Neural progenitor cell (in vitro differentiated cells): ENCODE data around the gene CDK17. TPM values are rescaled to one million over a fixed set of nuclear protein-coding genes. Genes with fewer than 3 reads are reported as not detected.

Source experiments
- DNase-seq: peaks from one replicate; pipeline ENCODE4 v3.0.0-alpha.2; 2016; ENCODE audit warnings: low spot score
- H2AFZ ChIP-seq: fragments of 200-600 bp; sonication (generic); replicated peaks from 2 replicates; pipeline ENCODE4 v1.6.1; 2016; ENCODE audit warnings: antibody characterized with exemption
- H3F3A ChIP-seq: fragments of 200-600 bp; sonication (generic); 2 replicates; pipeline ENCODE4 v1.6.1; 2016; ENCODE audit warnings: antibody characterized with exemption, low read depth
- H3K27ac ChIP-seq: fragments of 200-600 bp; sonication (generic); 2 replicates; pipeline ENCODE4 v1.5.1; 2016; ENCODE audit warnings: mild to moderate bottlenecking
- H3K27me3 ChIP-seq: fragments of 200-600 bp; sonication (generic); 2 replicates; pipeline ENCODE4 v1.6.1; 2016; ENCODE audit warnings: mild to moderate bottlenecking, moderate library complexity
- H3K36me3 ChIP-seq: fragments of 200-600 bp; sonication (generic); 2 replicates; pipeline ENCODE4 v1.5.1; 2016
- H3K4me1 ChIP-seq: fragments of 200-600 bp; sonication (generic); 2 replicates; pipeline ENCODE4 v1.6.1; 2016; ENCODE audit warnings: mixed run types
- H3K4me2 ChIP-seq: fragments of 200-600 bp; sonication (generic); 2 replicates; pipeline ENCODE4 v1.6.1; 2016
- H3K4me3 ChIP-seq: fragments of 200-600 bp; sonication (generic); 2 replicates; pipeline ENCODE4 v1.5.1; 2016
- H3K79me2 ChIP-seq: fragments of 200-600 bp; sonication (generic); 2 replicates; pipeline ENCODE4 v1.6.1; 2016; ENCODE audit warnings: low read depth
- H3K9ac ChIP-seq: fragments of 200-600 bp; sonication (generic); 2 replicates; pipeline ENCODE4 v1.6.1; 2016
- H3K9me3 ChIP-seq: fragments of 200-600 bp; sonication (generic); 2 replicates; pipeline ENCODE4 v1.5.1; 2016; ENCODE audit warnings: low read depth
- H4K20me1 ChIP-seq: fragments of 200-600 bp; sonication (generic); 2 replicates; pipeline ENCODE4 v1.6.1; 2016; ENCODE audit warnings: low read depth
- H3K27ac Mint-ChIP-seq: 3 replicates; pipeline ENCODE4 v1.8.0; 2021; ENCODE audit warnings: mixed read lengths
- H3K27me3 Mint-ChIP-seq: 2 replicates; pipeline ENCODE4 v1.8.0; 2022; ENCODE audit warnings: low read depth, mild to moderate bottlenecking, inconsistent platforms, moderate library complexity, mixed read lengths; ENCODE audit not compliant: insufficient read depth
- H3K36me3 Mint-ChIP-seq: 3 replicates; pipeline ENCODE4 v1.8.0; 2021; ENCODE audit warnings: mixed read lengths
- H3K4me1 Mint-ChIP-seq: 3 replicates; pipeline ENCODE4 v1.8.0; 2021; ENCODE audit warnings: mixed read lengths
- H3K4me3 Mint-ChIP-seq: 3 replicates; pipeline ENCODE4 v1.8.0; 2021; ENCODE audit warnings: mild to moderate bottlenecking, moderate library complexity, mixed read lengths
- H3K9me3 Mint-ChIP-seq: 3 replicates; pipeline ENCODE4 v1.8.0; 2020; ENCODE audit warnings: mixed read lengths
- EZH2 ChIP-seq: fragments of 200-600 bp; sonication (generic); IDR thresholded peaks from 2 replicates; pipeline ENCODE4 v1.6.1; 2017; ENCODE audit warnings: antibody characterized with exemption, mild to moderate bottlenecking, moderate library complexity
- EZH2phosphoT487 ChIP-seq: fragments of 200-600 bp; sonication (generic); IDR thresholded peaks from 2 replicates; pipeline ENCODE4 v1.6.1; 2017; ENCODE audit warnings: antibody characterized with exemption
- total RNA-seq: library from RNA; depleted of rRNA; stranded (reverse); fragments of >200 nt; gene quantifications from 2 replicates; pipeline ENCODE4 v1.2.3, GENCODE V29; 2015; ENCODE audit warnings: low replicate concordance
- TF ChIP-seq, protein P1 (sequence below): fragments of 200-600 bp; sonication (generic); IDR thresholded peaks from 2 replicates; pipeline ENCODE4 v1.5.1; 2017; ENCODE audit warnings: antibody characterized with exemption, mild to moderate bottlenecking

Gene CDK17
- total RNA-seq, 1 donor from 2014 or later, result 61.2 TPM

DNA sequence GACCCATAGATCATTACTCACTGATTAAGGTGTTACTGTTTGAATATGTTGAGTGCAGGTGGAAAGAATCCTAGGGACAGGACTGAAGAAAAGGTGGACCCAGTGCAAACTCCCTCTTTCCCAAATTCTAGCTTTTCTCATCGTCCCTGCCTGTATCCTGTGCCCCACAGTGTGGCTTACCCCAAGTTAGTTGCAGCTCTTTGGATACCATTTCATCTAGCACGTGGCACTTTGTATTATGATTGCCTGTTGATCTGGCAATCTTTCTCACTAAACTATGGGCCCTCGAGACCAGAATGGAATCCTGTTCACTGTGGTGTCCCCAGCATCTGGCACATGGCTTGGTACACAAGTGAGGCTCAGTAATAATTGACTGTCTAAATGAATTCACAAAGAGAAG is 139.6 kb downstream of the CDK17 start:
- no peaks in the 10 kb centered on the region for H3K9me3 ChIP-seq
- no peak overlapping the region for H3K27ac Mint-ChIP-seq
- H3K27me3 ChIP-seq, result no peaks in the 10 kb centered on the region
- H3K36me3 Mint-ChIP-seq, result peaks cover 25% of the 10 kb centered on the region
- H3K9me3 Mint-ChIP-seq, result no peaks in the 10 kb centered on the region
- H3K9ac ChIP-seq, result no peak overlapping the region
- no peak overlapping the region for H3K4me3 ChIP-seq
- peaks cover 6% of the 10 kb centered on the region for H3K4me1 Mint-ChIP-seq
- peaks cover 29% of the 10 kb centered on the region for H3K4me1 ChIP-seq
- no peak overlapping the region for H3K4me3 Mint-ChIP-seq
- H3K4me2 ChIP-seq, result no peak overlapping the region
- no peaks in the 10 kb centered on the region for H4K20me1 ChIP-seq
- H3F3A ChIP-seq, result peaks cover 40% of the 10 kb centered on the region
- H3K27ac ChIP-seq, result no peak overlapping the region
- DNase-seq, result no peak
- H3K27me3 Mint-ChIP-seq, result peaks cover 5% of the 10 kb centered on the region
- H2AFZ ChIP-seq, result no peak overlapping the region
- no peaks in the 10 kb centered on the region for H3K36me3 ChIP-seq
- no peak for TF ChIP-seq EZH2phosphoT487
- TF ChIP-seq, protein P1, sequence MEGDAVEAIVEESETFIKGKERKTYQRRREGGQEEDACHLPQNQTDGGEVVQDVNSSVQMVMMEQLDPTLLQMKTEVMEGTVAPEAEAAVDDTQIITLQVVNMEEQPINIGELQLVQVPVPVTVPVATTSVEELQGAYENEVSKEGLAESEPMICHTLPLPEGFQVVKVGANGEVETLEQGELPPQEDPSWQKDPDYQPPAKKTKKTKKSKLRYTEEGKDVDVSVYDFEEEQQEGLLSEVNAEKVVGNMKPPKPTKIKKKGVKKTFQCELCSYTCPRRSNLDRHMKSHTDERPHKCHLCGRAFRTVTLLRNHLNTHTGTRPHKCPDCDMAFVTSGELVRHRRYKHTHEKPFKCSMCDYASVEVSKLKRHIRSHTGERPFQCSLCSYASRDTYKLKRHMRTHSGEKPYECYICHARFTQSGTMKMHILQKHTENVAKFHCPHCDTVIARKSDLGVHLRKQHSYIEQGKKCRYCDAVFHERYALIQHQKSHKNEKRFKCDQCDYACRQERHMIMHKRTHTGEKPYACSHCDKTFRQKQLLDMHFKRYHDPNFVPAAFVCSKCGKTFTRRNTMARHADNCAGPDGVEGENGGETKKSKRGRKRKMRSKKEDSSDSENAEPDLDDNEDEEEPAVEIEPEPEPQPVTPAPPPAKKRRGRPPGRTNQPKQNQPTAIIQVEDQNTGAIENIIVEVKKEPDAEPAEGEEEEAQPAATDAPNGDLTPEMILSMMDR, result no peak
- TF ChIP-seq EZH2, result no peak
- no peaks in the 10 kb centered on the region for H3K79me2 ChIP-seq

DNA sequence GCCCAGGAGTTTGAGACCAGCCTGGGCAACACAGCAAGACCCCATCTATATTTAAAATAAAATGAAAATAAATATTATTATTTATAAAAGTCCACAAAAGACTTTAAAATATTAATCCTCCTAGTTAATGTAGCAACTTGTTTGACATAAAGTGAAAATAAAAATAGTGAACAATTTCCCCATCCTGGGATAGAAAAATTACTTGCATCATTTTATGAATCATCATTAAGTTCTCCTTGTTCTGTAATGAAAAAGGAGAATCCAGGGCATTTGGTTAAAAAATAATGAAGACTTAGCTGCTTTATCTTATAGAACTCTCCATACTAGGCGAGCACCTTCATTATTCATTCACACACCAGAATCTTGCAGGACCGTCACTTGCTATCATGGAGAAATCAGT is 140.0 kb downstream of the CDK17 start:
- Histone ChIP-seq H3K4me1 (peaks cover 29% of the 10 kb centered on the region), H2AFZ (no peak overlapping the region), H3K79me2 (no peaks in the 10 kb centered on the region), H3K9ac (no peak overlapping the region), H3K9me3 (no peaks in the 10 kb centered on the region), H3K4me2 (no peak overlapping the region), H3K4me3 (no peak overlapping the region), H3K27me3 (no peaks in the 10 kb centered on the region), H3F3A (peaks cover 40% of the 10 kb centered on the region), H3K36me3 (no peaks in the 10 kb centered on the region), H3K27ac (no peak overlapping the region), H4K20me1 (no peaks in the 10 kb centered on the region)
- H3K4me3 Mint-ChIP-seq, result no peak overlapping the region
- H3K9me3 Mint-ChIP-seq, result no peaks in the 10 kb centered on the region
- TF ChIP-seq, protein P1, result no peak
- TF ChIP-seq EZH2phosphoT487, result no peak
- no peak for TF ChIP-seq EZH2
- H3K4me1 Mint-ChIP-seq, result peaks cover 6% of the 10 kb centered on the region
- peaks cover 25% of the 10 kb centered on the region for H3K36me3 Mint-ChIP-seq
- peaks cover 5% of the 10 kb centered on the region for H3K27me3 Mint-ChIP-seq
- no peak for DNase-seq
- no peak overlapping the region for H3K27ac Mint-ChIP-seq

DNA sequence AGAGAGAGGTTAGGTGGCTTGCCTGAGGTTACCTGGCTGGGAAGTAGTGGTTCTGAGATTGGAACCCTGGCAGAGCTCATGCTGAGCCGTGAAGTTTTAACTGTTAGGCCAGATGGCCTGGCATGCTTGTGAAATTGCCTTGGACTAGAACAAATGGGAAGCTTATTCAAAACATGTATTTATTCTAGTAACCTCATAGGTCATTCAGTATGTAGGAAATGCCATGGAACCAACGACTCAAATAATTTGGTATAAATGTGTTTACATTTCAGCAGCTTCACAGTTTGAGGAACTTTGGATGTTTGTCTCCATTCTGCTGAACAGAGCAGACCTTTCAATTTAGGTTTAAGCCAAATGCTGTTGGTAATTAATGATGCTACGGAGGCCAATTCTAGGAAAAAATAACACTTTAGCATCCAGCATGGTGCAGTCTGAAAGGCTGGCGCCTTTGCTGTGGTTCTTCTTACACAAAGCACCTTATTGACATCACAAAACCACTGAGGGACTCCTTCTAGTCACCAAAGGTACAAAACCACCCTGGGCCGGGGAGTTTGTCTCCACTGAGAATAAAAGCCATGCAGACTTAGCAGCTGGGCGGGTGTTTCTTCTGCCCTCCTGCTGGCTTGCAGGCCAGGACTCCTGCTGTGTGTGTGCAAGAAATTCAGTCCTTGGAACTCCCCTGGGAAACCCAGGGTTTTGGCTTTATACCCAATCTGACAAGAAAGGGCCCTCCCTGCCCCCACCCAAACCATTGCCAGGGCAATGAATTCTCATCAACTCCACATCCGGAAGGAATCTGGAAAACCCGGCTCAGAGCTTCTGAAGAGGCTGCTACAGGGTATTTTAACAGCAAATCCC is 141.9 kb downstream of the CDK17 start:
- Mint-ChIP-seq H3K27ac (peak overlapping the region; percentile 21), H3K36me3 (peaks cover 28% of the 10 kb centered on the region), H3K4me3 (no peak overlapping the region), H3K4me1 (peaks cover 13% of the 10 kb centered on the region), H3K27me3 (peaks cover 5% of the 10 kb centered on the region), H3K9me3 (no peaks in the 10 kb centered on the region)
- Histone ChIP-seq H3K79me2 (no peaks in the 10 kb centered on the region), H3K4me1 (peaks cover 26% of the 10 kb centered on the region), H4K20me1 (no peaks in the 10 kb centered on the region), H2AFZ (no peak overlapping the region), H3K36me3 (no peaks in the 10 kb centered on the region), H3F3A (peaks cover 40% of the 10 kb centered on the region), H3K27ac (peak overlapping the region; percentile 92), H3K9ac (no peak overlapping the region), H3K4me3 (no peak overlapping the region), H3K4me2 (peak overlapping the region; percentile 53), H3K27me3 (no peaks in the 10 kb centered on the region), H3K9me3 (no peaks in the 10 kb centered on the region)
- peak; percentile 66 for DNase-seq
- TF ChIP-seq EZH2phosphoT487, result no peak
- no peak for TF ChIP-seq EZH2
- TF ChIP-seq, protein P1, result no peak
